T-cell (primary cell): ENCODE measurements around the gene CXCL5. TPM values are rescaled to one million over a fixed set of nuclear protein-coding genes. Genes with fewer than 3 reads are reported as not detected.

ENCODE experiments used
- ATAC-seq, 4 experiments: fragments of 200-7000 bp in 3 of 4; fragments of 150-1000 bp in 1 of 4; cut with Tn5 transposase; replicated peaks in 1 of 4; 1 replicate in 3 of 4; 2 replicates in 1 of 4; pipeline ENCODE4 v1.10.0; 2021; ENCODE audit warnings: moderate library complexity in 3 of 4, mild to moderate bottlenecking in 2 of 4, moderate number of reproducible peaks in 1 of 4
- CTCF ChIA-PET, 2 donors: fragments of 300-600 bp; sonication (Branson Sonifier 250); formaldehyde crosslinking; loops; one replicate each; lab custom pipeline; 2022; ENCODE audit warnings: antibody characterized with exemption in 2 of 2; lab: Charles Lee
- POLR2A ChIA-PET, 2 donors: fragments of 300-600 bp; sonication (Branson Sonifier 250); formaldehyde crosslinking; loops; one replicate each; lab custom pipeline; 2022; ENCODE audit warnings: antibody characterized with exemption in 2 of 2; lab: Charles Lee
- DNase-seq, 35 experiments: peaks; one replicate each; pipeline versions ENCODE4 v3.0.0 to v3.0.0-alpha.2; 2013 to 2023
- H3K27ac ChIP-seq: one replicate; pipeline ENCODE4 v1.5.1; 2013; ENCODE audit warnings: low read length
- H3K27me3 ChIP-seq, 2 experiments: replicated peaks in 1 of 2; 1 replicate in 1 of 2; 2 replicates in 1 of 2; pipeline versions ENCODE4 v1.6.1 to v1.7.0; 2013; ENCODE audit warnings: low read length in 1 of 2, mixed read lengths in 1 of 2; ENCODE audit not compliant: control insufficient read depth in 2 of 2, insufficient read depth in 2 of 2; ENCODE audit errors: extremely low read depth in 1 of 2
- H3K36me3 ChIP-seq, 2 donors: 1 replicate in 1 of 2; 2 replicates in 1 of 2; pipeline versions ENCODE4 v1.6.1 to v1.7.0; 2013; ENCODE audit warnings: low read length in 1 of 2; ENCODE audit not compliant: control insufficient read depth in 2 of 2, insufficient read depth in 1 of 2; ENCODE audit errors: extremely low read depth in 1 of 2
- H3K4me1 ChIP-seq, 2 experiments: 1 replicate in 1 of 2; 2 replicates in 1 of 2; pipeline versions ENCODE4 v1.6.1 to v1.7.0; 2013; ENCODE audit warnings: low read length in 2 of 2, mixed read lengths in 1 of 2; ENCODE audit not compliant: insufficient read depth in 2 of 2, control insufficient read depth in 1 of 2; ENCODE audit errors: extremely low read depth in 1 of 2
- H3K4me3 ChIP-seq, 2 donors: 1 replicate in 1 of 2; 2 replicates in 1 of 2; pipeline versions ENCODE4 v1.5.1 to v1.7.0; 2013; ENCODE audit warnings: mild to moderate bottlenecking in 2 of 2, low read length in 1 of 2, moderate library complexity in 1 of 2; ENCODE audit not compliant: control insufficient read depth in 1 of 2; ENCODE audit errors: extremely low read depth in 1 of 2
- H3K9me3 ChIP-seq: 2 replicates; pipeline ENCODE4 v1.7.0; 2013
- H3K27ac Mint-ChIP-seq, 2 donors: one replicate each; pipeline ENCODE4 v1.8.0; 2020 to 2021; ENCODE audit warnings: mild to moderate bottlenecking in 2 of 2, mixed read lengths in 2 of 2
- H3K27me3 Mint-ChIP-seq, 2 donors: one replicate each; pipeline ENCODE4 v1.8.0; 2021 to 2022; ENCODE audit warnings: mixed read lengths in 2 of 2
- H3K36me3 Mint-ChIP-seq: one replicate; pipeline ENCODE4 v1.8.0; 2021; ENCODE audit warnings: mixed read lengths
- H3K4me1 Mint-ChIP-seq, 3 donors: one replicate each; pipeline ENCODE4 v1.8.0; 2020 to 2022; ENCODE audit warnings: mixed read lengths in 3 of 3, mild to moderate bottlenecking in 1 of 3
- H3K4me3 Mint-ChIP-seq, 3 donors: one replicate each; pipeline ENCODE4 v1.8.0; 2020 to 2022; ENCODE audit warnings: mild to moderate bottlenecking in 3 of 3, mixed read lengths in 3 of 3, moderate library complexity in 3 of 3
- H3K9me3 Mint-ChIP-seq, 3 donors: one replicate each; pipeline ENCODE4 v1.8.0; 2020 to 2022; ENCODE audit warnings: mixed read lengths in 3 of 3
- WGBS: methylation state at CpG from one replicate; pipeline ENCODE4 v1.1.5; 2013; ENCODE audit warnings: missing lambda C conversion rate; ENCODE audit not compliant: insufficient coverage; 5-methylcytosine and 5-hydroxymethylcytosine counted together
- total RNA-seq, 35 experiments: library from RNA in 6 of 35; stranded (reverse) in 6 of 35; fragments of 120-200 nt in 1 of 35; gene quantifications; one replicate each; pipeline versions ENCODE4 v1.2.1 to v1.2.4 and lab custom pipeline; 2013 to 2026

Gene CXCL5
- total RNA-seq, 5 donors from 2014 or later (not counting 1 experiment from before 2014, with no cell fraction given), result 0.43 TPM; not detected in 4

DNA sequence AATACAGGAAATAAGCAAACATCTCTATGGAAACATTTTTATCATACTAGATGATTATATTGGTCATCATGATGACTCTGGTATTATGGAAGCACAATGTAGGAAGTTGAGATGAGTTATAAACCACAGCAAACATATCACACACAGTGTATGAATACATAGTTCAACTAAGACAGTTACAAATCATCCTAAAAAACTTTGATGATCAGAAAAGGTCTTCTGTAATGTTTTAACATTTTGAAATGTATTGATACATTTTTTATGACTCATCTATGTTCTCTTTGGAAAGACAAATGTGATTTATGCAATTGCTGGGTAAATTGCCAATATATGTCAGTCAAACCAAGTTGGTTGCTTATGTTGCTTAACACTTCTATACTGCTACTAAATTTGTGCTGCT is 35.3 kb upstream of the CXCL5 start:
- ChIA-PET CTCF (no interaction called here), POLR2A (no interaction called here)
- H3K4me3 ChIP-seq, result no peak overlapping the region
- DNase-seq (no peak), ATAC-seq (no peak)
- H3K4me1 Mint-ChIP-seq, result peaks cover 0 to 7% (median 6%) of the 10 kb centered on the region in 3 donors
- no peaks in the 10 kb centered on the region for H3K36me3 ChIP-seq
- H3K27me3 Mint-ChIP-seq, result peaks cover 17 to 22% of the 10 kb centered on the region in 2 donors
- H3K36me3 Mint-ChIP-seq, result no peaks in the 10 kb centered on the region
- H3K9me3 ChIP-seq, result no peaks in the 10 kb centered on the region
- H3K9me3 Mint-ChIP-seq, result peaks cover under 1 to 2% (median 1%) of the 10 kb centered on the region in 3 donors
- no peak overlapping the region for H3K4me3 Mint-ChIP-seq
- peaks cover 0 to 5% of the 10 kb centered on the region in 2 experiments for H3K4me1 ChIP-seq
- H3K27ac ChIP-seq, result no peak overlapping the region
- no peak overlapping the region for H3K27ac Mint-ChIP-seq
- H3K27me3 ChIP-seq, result peaks cover 0 to 10% of the 10 kb centered on the region in 2 experiments

DNA sequence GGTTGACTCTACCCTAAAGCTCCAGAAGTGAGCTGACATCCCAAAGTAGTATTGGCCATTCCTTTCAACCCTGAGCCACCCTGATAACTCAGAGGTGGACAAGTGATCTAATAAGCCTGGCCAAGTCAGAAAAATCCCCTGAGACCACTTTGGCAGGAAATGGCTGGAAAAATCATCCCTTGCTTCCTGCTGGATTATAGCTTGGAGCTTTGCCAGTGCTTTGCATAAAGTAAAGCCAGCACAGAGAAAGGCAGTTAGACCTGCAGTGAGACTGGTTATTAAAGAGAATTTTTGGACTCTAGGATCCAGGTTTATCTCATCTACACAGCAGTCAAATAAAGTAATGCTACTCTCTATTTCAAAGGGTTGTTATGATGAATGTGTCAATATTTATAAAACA is 33.6 kb upstream of the CXCL5 start:
- Histone ChIP-seq H3K4me3 (no peak overlapping the region), H3K27ac (no peak overlapping the region), H3K27me3 (peaks cover 0 to 2% of the 10 kb centered on the region in 2 experiments), H3K4me1 (no peaks in the 10 kb centered on the region), H3K9me3 (no peaks in the 10 kb centered on the region), H3K36me3 (no peaks in the 10 kb centered on the region)
- H3K4me1 Mint-ChIP-seq, result no peaks in the 10 kb centered on the region
- DNase-seq (no peak), ATAC-seq (no peak)
- no peak overlapping the region for H3K4me3 Mint-ChIP-seq
- H3K36me3 Mint-ChIP-seq, result no peaks in the 10 kb centered on the region
- H3K27me3 Mint-ChIP-seq, result peaks cover 7 to 13% of the 10 kb centered on the region in 2 donors
- H3K9me3 Mint-ChIP-seq, result peaks cover 3 to 6% (median 3%) of the 10 kb centered on the region in 3 donors
- ChIA-PET POLR2A (interaction anchor here in 1 of 2 donors (0.6 kb wide), 1 partner anchor 16 kb away, joined by 4 read pairs; no protein-coding TSS in a partner anchor), CTCF (no interaction called here)
- H3K27ac Mint-ChIP-seq, result no peak overlapping the region

DNA sequence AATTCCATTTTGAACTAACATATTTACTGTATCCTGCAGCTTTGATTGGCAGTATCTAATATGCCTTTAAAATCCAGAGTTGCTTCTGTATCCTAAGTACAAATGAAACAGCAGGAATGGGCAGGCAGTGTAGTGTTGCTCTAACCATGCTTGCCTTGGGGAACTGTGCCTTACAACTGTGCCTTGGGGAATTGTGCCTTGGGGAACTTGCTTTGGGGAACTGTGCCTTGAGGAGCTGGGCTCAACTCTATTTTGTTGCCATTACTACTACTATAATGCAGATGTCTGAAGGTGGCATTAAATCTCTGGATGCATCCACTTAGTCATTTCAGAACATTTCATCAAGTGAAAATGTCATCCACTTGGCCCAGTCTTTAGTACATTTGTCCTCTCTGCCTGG is 33.1 kb upstream of the CXCL5 start:
- H3K27ac Mint-ChIP-seq, result no peak overlapping the region
- no peak for DNase-seq
- no peak overlapping the region for H3K27ac ChIP-seq
- peaks cover 7 to 11% of the 10 kb centered on the region in 2 donors for H3K27me3 Mint-ChIP-seq
- H3K36me3 Mint-ChIP-seq, result no peaks in the 10 kb centered on the region
- H3K4me1 Mint-ChIP-seq, result no peaks in the 10 kb centered on the region
- H3K4me1 ChIP-seq, result no peaks in the 10 kb centered on the region
- POLR2A ChIA-PET, result interaction anchor here in 1 of 2 donors (0.6 kb wide), 1 partner anchor 15 kb away, joined by 4 read pairs; no protein-coding TSS in a partner anchor
- H3K9me3 ChIP-seq, result no peaks in the 10 kb centered on the region
- no peaks in the 10 kb centered on the region for H3K36me3 ChIP-seq
- ATAC-seq, result no peak
- CTCF ChIA-PET, result no interaction called here
- H3K27me3 ChIP-seq, result peaks cover 0 to 2% of the 10 kb centered on the region in 2 experiments
- no peak overlapping the region for H3K4me3 ChIP-seq
- H3K9me3 Mint-ChIP-seq, result peaks cover 3 to 6% (median 3%) of the 10 kb centered on the region in 3 donors
- H3K4me3 Mint-ChIP-seq, result no peak overlapping the region

DNA sequence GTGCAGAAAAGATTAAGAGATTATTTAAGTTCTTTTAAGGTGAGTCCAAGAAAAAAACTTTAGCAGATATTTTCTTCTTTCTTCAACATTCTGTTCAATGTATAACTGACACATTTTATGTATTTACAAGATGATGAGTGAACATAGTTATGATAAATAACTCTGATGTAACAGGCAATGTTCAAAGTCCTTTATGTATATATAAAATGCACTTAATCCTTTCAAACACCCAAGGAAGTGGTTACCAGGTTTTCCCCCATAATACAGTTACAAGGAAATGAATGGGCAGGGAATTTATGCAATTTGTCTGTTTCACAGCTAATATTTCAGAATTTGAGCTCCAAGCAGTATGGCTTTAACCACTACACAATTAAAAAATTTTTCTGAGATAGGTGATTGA is 31.8 kb upstream of the CXCL5 start:
- no peak overlapping the region for H3K27ac ChIP-seq
- H3K27ac Mint-ChIP-seq, result no peak overlapping the region
- H3K27me3 Mint-ChIP-seq, result peaks cover 3 to 7% of the 10 kb centered on the region in 2 donors
- H3K9me3 ChIP-seq, result no peaks in the 10 kb centered on the region
- peaks cover 3 to 15% (median 3%) of the 10 kb centered on the region in 3 donors for H3K9me3 Mint-ChIP-seq
- peaks cover 0 to 2% of the 10 kb centered on the region in 2 experiments for H3K27me3 ChIP-seq
- ChIA-PET POLR2A (no interaction called here), CTCF (no interaction called here)
- no peak overlapping the region for H3K4me3 Mint-ChIP-seq
- ATAC-seq (no peak), DNase-seq (no peak)
- H3K36me3 ChIP-seq, result no peaks in the 10 kb centered on the region
- no peaks in the 10 kb centered on the region for H3K4me1 ChIP-seq
- H3K4me3 ChIP-seq, result no peak overlapping the region
- no peaks in the 10 kb centered on the region for H3K36me3 Mint-ChIP-seq
- H3K4me1 Mint-ChIP-seq, result no peaks in the 10 kb centered on the region

DNA sequence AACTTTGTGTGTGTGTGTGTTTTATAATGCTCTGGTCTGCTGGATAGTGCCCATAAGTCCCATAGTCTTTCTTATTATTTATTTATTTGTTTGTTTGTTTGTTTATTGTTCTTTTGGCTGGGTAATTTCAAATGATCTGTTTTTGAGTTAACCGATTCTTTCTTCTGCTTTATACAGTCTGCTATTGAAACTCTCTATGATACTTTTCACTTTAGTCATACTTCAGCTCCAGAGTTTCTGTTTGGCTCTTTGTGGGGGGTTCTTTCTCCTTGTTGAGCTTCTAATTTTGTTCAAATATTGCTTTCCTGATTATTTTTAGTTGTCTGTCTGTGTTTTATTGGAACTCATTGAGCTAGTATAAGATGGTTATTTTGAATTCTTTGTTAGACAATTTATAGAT is 30.0 kb upstream of the CXCL5 start:
- Mint-ChIP-seq H3K27ac (no peak overlapping the region), H3K9me3 (peaks cover 3 to 15% (median 3%) of the 10 kb centered on the region in 3 donors), H3K27me3 (peaks cover 3 to 7% of the 10 kb centered on the region in 2 donors), H3K4me1 (no peaks in the 10 kb centered on the region), H3K4me3 (no peak overlapping the region), H3K36me3 (no peaks in the 10 kb centered on the region)
- Histone ChIP-seq H3K36me3 (no peaks in the 10 kb centered on the region), H3K9me3 (no peaks in the 10 kb centered on the region), H3K27me3 (peaks cover 0 to 2% of the 10 kb centered on the region in 2 experiments), H3K27ac (no peak overlapping the region), H3K4me3 (no peak overlapping the region), H3K4me1 (no peaks in the 10 kb centered on the region)
- CTCF ChIA-PET, result interaction anchor here in 1 of 2 donors (0.9 kb wide), 1 partner anchor 8 kb away, joined by 5 read pairs; no protein-coding TSS in a partner anchor
- POLR2A ChIA-PET, result no interaction called here
- ATAC-seq, result no peak
- WGBS, result no CpG with 5 or more reads among the region's 1 CpG
- no peak for DNase-seq

DNA sequence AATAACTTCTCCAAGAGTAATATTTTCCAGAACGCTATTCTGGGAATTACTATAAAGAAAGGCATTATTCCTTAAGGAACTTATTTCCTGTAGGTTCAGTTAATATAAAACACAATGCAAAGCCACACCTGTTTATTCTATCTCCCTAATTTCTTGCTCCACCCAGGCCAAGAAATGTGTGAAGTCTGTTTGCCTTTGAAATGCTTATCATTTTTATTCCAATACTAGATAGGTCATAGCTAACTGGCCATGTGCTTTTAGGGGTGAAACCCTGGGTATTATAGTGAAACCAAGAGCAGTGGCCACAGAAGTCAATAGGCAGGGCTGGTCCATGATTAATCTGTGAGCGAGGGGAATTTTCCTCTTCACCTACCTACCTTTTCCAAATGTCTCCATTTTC is 25.2 kb upstream of the CXCL5 start:
- Mint-ChIP-seq H3K9me3 (peaks cover under 1 to 19% (median 3%) of the 10 kb centered on the region in 3 donors), H3K4me1 (peaks cover 0 to 2% (median 0%) of the 10 kb centered on the region in 3 donors), H3K36me3 (no peaks in the 10 kb centered on the region), H3K4me3 (no peak overlapping the region), H3K27me3 (peaks cover 0 to 3% of the 10 kb centered on the region in 2 donors), H3K27ac (no peak overlapping the region)
- H3K4me1 ChIP-seq, result no peaks in the 10 kb centered on the region
- no peak for DNase-seq
- POLR2A ChIA-PET, result no interaction called here
- ATAC-seq, result no peak
- H3K27ac ChIP-seq, result no peak overlapping the region
- no peaks in the 10 kb centered on the region for H3K9me3 ChIP-seq
- WGBS, result 100% methylated on average over 1 of the region's 2 CpGs
- H3K27me3 ChIP-seq, result no peaks in the 10 kb centered on the region
- no peaks in the 10 kb centered on the region for H3K36me3 ChIP-seq
- H3K4me3 ChIP-seq, result no peak overlapping the region
- CTCF ChIA-PET, result no interaction called here

DNA sequence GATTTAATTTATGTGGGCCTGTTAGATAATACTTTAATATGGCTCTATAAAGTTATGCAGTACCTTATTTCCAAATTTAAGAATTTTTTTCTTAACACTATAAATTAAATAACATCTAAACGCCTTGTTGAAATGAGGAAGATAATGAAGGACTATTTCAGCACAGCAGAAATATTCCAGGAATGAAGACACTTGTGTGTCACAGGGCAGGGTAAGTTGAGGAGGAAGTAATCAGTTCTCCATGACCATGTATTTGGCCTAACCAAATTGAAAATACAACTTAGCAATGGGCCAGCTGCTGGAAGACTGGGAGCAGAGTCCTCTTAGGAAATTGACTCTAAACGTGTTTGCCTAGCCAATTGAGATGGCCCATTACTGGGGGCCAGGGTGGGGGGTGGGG is 23.1 kb upstream of the CXCL5 start:
- DNase-seq (no peak), ATAC-seq (no peak)
- H3K9me3 Mint-ChIP-seq, result peaks cover 0 to 15% (median 0%) of the 10 kb centered on the region in 3 donors
- Histone ChIP-seq H3K36me3 (no peaks in the 10 kb centered on the region), H3K27ac (no peak overlapping the region), H3K27me3 (no peaks in the 10 kb centered on the region), H3K4me3 (no peak overlapping the region), H3K4me1 (peaks cover 0 to 3% of the 10 kb centered on the region in 2 experiments), H3K9me3 (no peaks in the 10 kb centered on the region)
- no peaks in the 10 kb centered on the region for H3K36me3 Mint-ChIP-seq
- no peak overlapping the region for H3K4me3 Mint-ChIP-seq
- H3K27ac Mint-ChIP-seq, result no peak overlapping the region
- H3K4me1 Mint-ChIP-seq, result peaks cover 0 to 3% (median 1%) of the 10 kb centered on the region in 3 donors
- CTCF ChIA-PET, result no interaction called here
- no CpG with 5 or more reads among the region's 2 CpGs for WGBS
- no peaks in the 10 kb centered on the region for H3K27me3 Mint-ChIP-seq
- POLR2A ChIA-PET, result no interaction called here
